Suprapubic skin (tissue), 4 donors: ENCODE measurements around the gene CAB39L. TPM values are rescaled to one million over a fixed set of nuclear protein-coding genes. Genes with fewer than 3 reads are reported as not detected.

ENCODE experiments used
- DNase-seq, 2 donors: peaks; one replicate each; pipeline ENCODE4 v3.0.0-alpha.2; 2019; ENCODE audit warnings: low spot score in 2 of 2
- H3K27ac ChIP-seq: fragments of 200-600 bp; sonication (generic); one replicate; pipeline ENCODE4 v1.5.1; 2019
- H3K27me3 ChIP-seq: fragments of 200-600 bp; sonication (generic); one replicate; pipeline ENCODE4 v1.5.1; 2019
- H3K36me3 ChIP-seq: fragments of 200-600 bp; sonication (generic); one replicate; pipeline ENCODE4 v1.5.1; 2019
- H3K4me1 ChIP-seq: fragments of 200-600 bp; sonication (generic); one replicate; pipeline ENCODE4 v1.5.1; 2019
- H3K4me3 ChIP-seq: fragments of 200-600 bp; sonication (generic); one replicate; pipeline ENCODE4 v1.5.1; 2019; ENCODE audit warnings: mild to moderate bottlenecking
- H3K9me3 ChIP-seq: fragments of 200-600 bp; sonication (generic); one replicate; pipeline ENCODE4 v1.5.1; 2019
- CTCF ChIP-seq, 2 donors: fragments of 200-600 bp in 1 of 2; fragments of 450-650 bp in 1 of 2; sonication (generic) in 1 of 2; IDR thresholded peaks; one replicate each; pipeline ENCODE4 v1.5.1; 2016 to 2019; ENCODE audit warnings: antibody characterized with exemption in 2 of 2, mild to moderate bottlenecking in 1 of 2, moderate library complexity in 1 of 2
- EP300 ChIP-seq: sonication (generic); formaldehyde crosslinking; IDR thresholded peaks from one replicate; pipeline ENCODE4 v1.6.1; 2017; ENCODE audit warnings: antibody characterized with exemption
- POLR2A ChIP-seq, 2 donors: fragments of 450-650 bp; IDR thresholded peaks; one replicate each; pipeline ENCODE4 v1.6.1; 2017; ENCODE audit warnings: antibody characterized with exemption in 2 of 2, mild to moderate bottlenecking in 2 of 2, moderate library complexity in 2 of 2
- POLR2AphosphoS5 ChIP-seq, 3 donors: sonication (generic); formaldehyde crosslinking; IDR thresholded peaks; one replicate each; pipeline ENCODE4 v1.6.1; 2017; ENCODE audit warnings: antibody characterized with exemption in 3 of 3
- WGBS: methylation state at CpG from one replicate; pipeline ENCODE4 v1.1.5; 2018; 5-methylcytosine and 5-hydroxymethylcytosine counted together
- total RNA-seq, 4 donors: library from RNA; depleted of rRNA; stranded (reverse); fragments of >200 nt; gene quantifications; one replicate each; pipeline ENCODE4 v1.1.0, GENCODE V29; 2016

CAB39L gene
- total RNA-seq, 4 donors from 2014 or later: 17.8 to 45.1 (median 28.6) TPM

- DNase-seq: no peak
- TF ChIP-seq POLR2AphosphoS5 (IDR thresholded peaks at IDR 0.05): no peak
- no peak for TF ChIP-seq EP300
- TF ChIP-seq CTCF (IDR thresholded peaks at IDR 0.05): no peak
- no peak for TF ChIP-seq POLR2A (IDR thresholded peaks at IDR 0.05)
- peaks cover 8% of the 10 kb centered on the region for H3K9me3 ChIP-seq
Measured at GRCh38 chr13:49403996-49404702, 39.7 kb downstream of the CAB39L start.

GRCh38 chr13:49400755-49401659, 42.9 kb downstream of the CAB39L start:
- 7% methylated on average over 7 of the region's 7 CpGs for WGBS
- Histone ChIP-seq H3K27me3 (no peaks in the 10 kb centered on the region), H3K4me1 (peaks cover 26% of the 10 kb centered on the region), H3K36me3 (no peaks in the 10 kb centered on the region), H3K27ac (peak overlapping the region; percentile 93), H3K9me3 (peaks cover 8% of the 10 kb centered on the region), H3K4me3 (peak overlapping the region; percentile 49)
- DNase-seq: no peak
- TF ChIP-seq CTCF (IDR thresholded peaks at IDR 0.05): no peak
- TF ChIP-seq EP300: no peak
- peak in 1 of 2 donors; percentile 46 for TF ChIP-seq POLR2A (IDR thresholded peaks at IDR 0.05)
- peak in 2 of 3 donors; percentile 46 to 64 for TF ChIP-seq POLR2AphosphoS5 (IDR thresholded peaks at IDR 0.05)

More at GRCh38 chr13:49403996-49404702, 39.7 kb downstream of the CAB39L start:
- Histone ChIP-seq H3K36me3 (no peaks in the 10 kb centered on the region), H3K27ac (no peak overlapping the region), H3K4me1 (peaks cover 23% of the 10 kb centered on the region), H3K4me3 (no peak overlapping the region), H3K27me3 (no peaks in the 10 kb centered on the region)
- WGBS: 87% methylated on average over 7 of the region's 7 CpGs

- no peaks in the 10 kb centered on the region for H3K36me3 ChIP-seq
- H3K27ac ChIP-seq: peak overlapping the region; percentile 93
- DNase-seq: no peak
- no peaks in the 10 kb centered on the region for H3K27me3 ChIP-seq
- no peak for TF ChIP-seq POLR2AphosphoS5 (IDR thresholded peaks at IDR 0.05)
- WGBS: 35% methylated on average over 1 of the region's 1 CpG
- H3K4me1 ChIP-seq: peaks cover 31% of the 10 kb centered on the region
- peak overlapping the region; percentile 49 for H3K4me3 ChIP-seq
- H3K9me3 ChIP-seq: peaks cover 6% of the 10 kb centered on the region
Measured at GRCh38 chr13:49399801-49400472, 43.9 kb downstream of the CAB39L start.

- no peaks in the 10 kb centered on the region for H3K9me3 ChIP-seq
- H3K4me3 ChIP-seq: no peak overlapping the region
- no peaks in the 10 kb centered on the region for H3K36me3 ChIP-seq
- TF ChIP-seq EP300 (no peak), CTCF (IDR thresholded peaks at IDR 0.05) (no peak), POLR2A (IDR thresholded peaks at IDR 0.05) (no peak), POLR2AphosphoS5 (IDR thresholded peaks at IDR 0.05) (no peak)
- DNase-seq: no peak
- H3K27ac ChIP-seq: peak overlapping the region; percentile 62
- WGBS: 63% methylated on average over 1 of the region's 1 CpG
- H3K27me3 ChIP-seq: no peaks in the 10 kb centered on the region
- peaks cover 17% of the 10 kb centered on the region for H3K4me1 ChIP-seq
Measured at GRCh38 chr13:49395878-49396380, 47.9 kb downstream of the CAB39L start.

GRCh38 chr13:49395451-49395865, 48.4 kb downstream of the CAB39L start:
- 14% methylated on average over 1 of the region's 1 CpG for WGBS
- H3K27me3 ChIP-seq: no peaks in the 10 kb centered on the region
- peaks cover 12% of the 10 kb centered on the region for H3K4me1 ChIP-seq
- H3K27ac ChIP-seq: peak overlapping the region; percentile 62
- no peaks in the 10 kb centered on the region for H3K36me3 ChIP-seq
- DNase-seq: no peak
- TF ChIP-seq EP300: no peak
- TF ChIP-seq POLR2AphosphoS5 (IDR thresholded peaks at IDR 0.05): no peak
- no peak for TF ChIP-seq CTCF (IDR thresholded peaks at IDR 0.05)
- TF ChIP-seq POLR2A (IDR thresholded peaks at IDR 0.05): no peak
- no peaks in the 10 kb centered on the region for H3K9me3 ChIP-seq
- H3K4me3 ChIP-seq: no peak overlapping the region
